Left ventricle myocardium inferior (tissue), 1 donor: Measurements from ENCODE around the gene PILRA. TPM values are rescaled to one million over a fixed set of nuclear protein-coding genes. Genes with fewer than 3 reads are reported as not detected.

Experiments used
- DNase-seq: peaks from one replicate; pipeline ENCODE4 v3.0.0-alpha.2; 2020
- H3K27ac ChIP-seq: fragments of 200-600 bp; replicated peaks from 2 replicates; pipeline ENCODE4 v1.8.0; 2021
- H3K27me3 ChIP-seq: fragments of 200-600 bp; 2 replicates; pipeline ENCODE4 v1.8.0; 2021; ENCODE audit warnings: low read depth
- H3K36me3 ChIP-seq: fragments of 200-600 bp; 2 replicates; pipeline ENCODE4 v1.8.0; 2021
- H3K4me1 ChIP-seq: fragments of 200-600 bp; 2 replicates; pipeline ENCODE4 v1.8.0; 2021
- H3K4me3 ChIP-seq: fragments of 200-600 bp; 2 replicates; pipeline ENCODE4 v1.8.0; 2021; ENCODE audit warnings: mild to moderate bottlenecking, moderate library complexity
- H3K9me3 ChIP-seq: fragments of 200-600 bp; replicated peaks from 2 replicates; pipeline ENCODE4 v1.8.0; 2021
- intact Hi-C: fragments of 100-400 bp; cut with micrococcal nuclease; formaldehyde crosslinking; loops from one replicate; pipeline ENCODE4 v1.11.0; 2022
- total RNA-seq: library from RNA; stranded (reverse); fragmentation: NEBNext Ultra II Directional; extraction: Animal tissue kit (Norgen Biotek cat#: 25700); gene quantifications from one replicate; pipeline ENCODE4 v1.2.1, GENCODE V29; 2021
- TF ChIP-seq, protein P1 (sequence below): fragments of 200-600 bp; IDR thresholded peaks from 2 replicates; pipeline ENCODE4 v1.8.0; 2021; ENCODE audit warnings: antibody characterized with exemption, mild to moderate bottlenecking, borderline replicate concordance
- donor health status: DM: no; HTN: yes; CAD: no; lungs with severe emphysema.

Gene PILRA
- total RNA-seq, 1 donor from 2014 or later = 2.0 TPM

DNA sequence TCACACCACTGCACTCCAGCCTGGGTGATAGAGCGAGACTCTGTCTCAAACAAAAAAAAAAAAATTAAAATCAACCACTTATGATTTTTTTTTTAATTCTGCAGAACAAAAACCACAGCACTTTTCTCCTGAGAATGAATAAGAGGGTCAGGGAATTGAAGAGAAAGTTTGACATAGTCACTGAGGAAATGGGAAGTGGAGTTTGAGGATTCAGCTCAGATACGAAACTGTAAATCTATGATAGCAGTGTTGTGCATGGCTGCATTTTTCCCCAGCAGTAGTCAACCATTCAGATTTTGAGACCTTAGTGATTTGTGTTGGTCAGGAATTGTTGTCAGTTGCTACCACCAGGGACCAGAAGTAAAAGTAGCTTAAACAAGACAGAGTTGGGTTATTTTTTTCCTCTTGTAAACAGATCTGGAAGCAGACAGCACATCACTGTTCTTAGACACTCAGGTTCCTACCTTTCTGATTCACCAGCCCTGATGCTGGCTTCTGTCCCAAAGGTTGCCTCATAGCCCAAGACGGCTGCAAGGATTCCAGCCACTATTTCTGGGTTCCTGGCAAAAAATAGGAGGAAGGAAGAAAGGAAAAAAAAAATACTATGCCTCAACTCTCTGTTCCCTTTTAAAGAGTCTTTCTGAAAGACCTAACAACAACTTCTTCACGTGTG, 20.1 kb downstream of the PILRA start:
- no peak for DNase-seq
- Histone ChIP-seq H3K4me1 (peaks cover 13% of the 10 kb centered on the region), H3K36me3 (no peaks in the 10 kb centered on the region), H3K9me3 (no peaks in the 10 kb centered on the region), H3K4me3 (no peak overlapping the region), H3K27ac (no peak overlapping the region), H3K27me3 (no peaks in the 10 kb centered on the region)
- intact Hi-C loops = no loop called here
- TF ChIP-seq, protein P1, sequence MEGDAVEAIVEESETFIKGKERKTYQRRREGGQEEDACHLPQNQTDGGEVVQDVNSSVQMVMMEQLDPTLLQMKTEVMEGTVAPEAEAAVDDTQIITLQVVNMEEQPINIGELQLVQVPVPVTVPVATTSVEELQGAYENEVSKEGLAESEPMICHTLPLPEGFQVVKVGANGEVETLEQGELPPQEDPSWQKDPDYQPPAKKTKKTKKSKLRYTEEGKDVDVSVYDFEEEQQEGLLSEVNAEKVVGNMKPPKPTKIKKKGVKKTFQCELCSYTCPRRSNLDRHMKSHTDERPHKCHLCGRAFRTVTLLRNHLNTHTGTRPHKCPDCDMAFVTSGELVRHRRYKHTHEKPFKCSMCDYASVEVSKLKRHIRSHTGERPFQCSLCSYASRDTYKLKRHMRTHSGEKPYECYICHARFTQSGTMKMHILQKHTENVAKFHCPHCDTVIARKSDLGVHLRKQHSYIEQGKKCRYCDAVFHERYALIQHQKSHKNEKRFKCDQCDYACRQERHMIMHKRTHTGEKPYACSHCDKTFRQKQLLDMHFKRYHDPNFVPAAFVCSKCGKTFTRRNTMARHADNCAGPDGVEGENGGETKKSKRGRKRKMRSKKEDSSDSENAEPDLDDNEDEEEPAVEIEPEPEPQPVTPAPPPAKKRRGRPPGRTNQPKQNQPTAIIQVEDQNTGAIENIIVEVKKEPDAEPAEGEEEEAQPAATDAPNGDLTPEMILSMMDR = no peak

DNA sequence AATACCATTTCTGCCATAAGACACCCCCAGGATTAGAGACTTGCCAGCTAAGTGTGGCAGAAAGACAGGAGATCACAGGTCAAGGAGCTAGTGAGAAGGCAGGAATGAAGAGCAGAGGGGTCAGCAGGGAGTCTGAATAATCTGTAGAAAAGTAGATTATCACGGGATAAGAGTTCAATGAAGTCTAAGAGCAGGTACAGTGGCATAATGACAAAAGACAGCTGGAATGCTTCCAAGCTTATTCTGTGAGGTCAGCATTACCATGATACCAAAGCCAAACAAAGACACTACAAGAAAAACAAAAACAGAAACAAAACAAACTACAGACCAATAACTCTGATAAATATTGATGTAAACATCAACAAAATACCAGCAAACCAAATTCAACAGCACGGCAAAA, 20.8 kb downstream of the PILRA start:
- no peaks in the 10 kb centered on the region for H3K36me3 ChIP-seq
- no peaks in the 10 kb centered on the region for H3K9me3 ChIP-seq
- no peak overlapping the region for H3K27ac ChIP-seq
- TF ChIP-seq, protein P1 = no peak
- H3K4me3 ChIP-seq = no peak overlapping the region
- no peaks in the 10 kb centered on the region for H3K27me3 ChIP-seq
- H3K4me1 ChIP-seq = peaks cover 13% of the 10 kb centered on the region
- intact Hi-C loops = no loop called here
- no peak for DNase-seq

DNA sequence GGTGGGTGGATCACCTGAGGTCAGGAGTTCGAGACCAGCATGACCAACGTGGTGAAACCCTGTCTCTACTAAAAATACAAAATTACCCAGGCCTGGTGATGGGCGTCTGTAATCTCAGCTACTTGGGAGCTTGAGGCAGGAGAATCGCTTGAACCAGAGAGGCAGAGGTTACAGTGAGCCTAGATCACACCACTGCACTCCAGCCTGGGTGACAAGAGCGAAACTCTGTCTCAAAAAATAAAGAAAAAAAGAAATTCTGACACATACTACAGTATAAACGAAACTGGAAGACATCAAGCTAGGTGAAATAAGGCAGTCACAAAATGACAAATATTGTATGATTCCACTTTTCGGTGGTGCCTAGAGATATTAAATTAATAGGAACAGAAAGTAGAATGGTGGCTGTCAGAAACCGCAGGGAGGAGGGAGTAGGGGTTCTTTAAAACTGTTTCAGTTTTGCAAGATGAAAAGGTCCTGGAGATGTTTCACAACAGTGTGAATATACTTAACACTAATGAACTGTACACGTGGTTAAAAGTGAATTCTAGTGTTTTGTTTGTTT, 23.2 kb downstream of the PILRA start:
- no peaks in the 10 kb centered on the region for H3K4me1 ChIP-seq

DNA sequence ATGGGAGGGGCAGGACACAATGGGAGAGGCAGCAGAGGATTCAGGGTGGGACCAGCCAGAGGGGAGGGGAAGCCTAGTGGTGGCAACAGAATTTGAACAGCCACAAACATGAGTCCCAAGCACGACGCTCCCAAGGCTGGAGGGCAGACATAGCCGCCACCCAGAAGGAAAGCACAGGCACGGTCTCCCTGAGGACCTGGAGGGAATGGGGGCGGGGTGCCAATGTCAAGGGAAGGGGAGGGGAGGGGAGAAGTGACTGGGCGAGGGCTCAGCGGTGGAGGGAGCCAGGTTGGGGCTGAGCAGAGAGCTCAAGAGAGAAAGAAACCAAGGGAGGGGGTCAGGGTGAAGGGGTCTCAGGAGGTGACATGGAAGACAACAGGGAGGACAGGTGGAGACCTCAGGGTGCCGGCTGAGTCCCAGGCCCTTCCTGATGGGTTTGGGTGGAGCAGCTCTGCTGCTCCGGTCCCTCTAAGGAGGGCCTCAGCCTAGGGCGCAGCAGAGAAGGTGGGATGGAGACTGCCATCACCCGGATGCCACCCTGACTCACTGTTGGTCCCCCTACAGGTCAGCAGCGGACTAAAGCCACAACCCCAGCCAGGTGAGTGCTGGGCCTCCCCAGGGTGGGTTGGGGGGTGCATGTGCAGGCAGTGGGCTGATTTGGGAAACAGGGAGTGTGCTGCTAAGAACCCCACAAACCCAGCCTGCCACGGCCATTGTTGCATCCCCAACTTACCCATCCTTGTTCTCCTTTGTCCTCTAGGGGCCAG, 24.2 kb downstream of the PILRA start:
- Histone ChIP-seq H3K27ac (no peak overlapping the region), H3K36me3 (no peaks in the 10 kb centered on the region), H3K4me3 (no peak overlapping the region), H3K27me3 (no peaks in the 10 kb centered on the region), H3K4me1 (no peaks in the 10 kb centered on the region), H3K9me3 (no peaks in the 10 kb centered on the region)
- TF ChIP-seq, protein P1 = no peak
- intact Hi-C loops = no loop called here
- no peak for DNase-seq

More for the DNA sequence above, 23.2 kb downstream of the PILRA start:
- TF ChIP-seq, protein P1 = no peak
- Histone ChIP-seq H3K9me3 (no peaks in the 10 kb centered on the region), H3K36me3 (no peaks in the 10 kb centered on the region), H3K27me3 (no peaks in the 10 kb centered on the region), H3K4me3 (no peak overlapping the region), H3K27ac (no peak overlapping the region)
- intact Hi-C loops = no loop called here
- no peak for DNase-seq

DNA sequence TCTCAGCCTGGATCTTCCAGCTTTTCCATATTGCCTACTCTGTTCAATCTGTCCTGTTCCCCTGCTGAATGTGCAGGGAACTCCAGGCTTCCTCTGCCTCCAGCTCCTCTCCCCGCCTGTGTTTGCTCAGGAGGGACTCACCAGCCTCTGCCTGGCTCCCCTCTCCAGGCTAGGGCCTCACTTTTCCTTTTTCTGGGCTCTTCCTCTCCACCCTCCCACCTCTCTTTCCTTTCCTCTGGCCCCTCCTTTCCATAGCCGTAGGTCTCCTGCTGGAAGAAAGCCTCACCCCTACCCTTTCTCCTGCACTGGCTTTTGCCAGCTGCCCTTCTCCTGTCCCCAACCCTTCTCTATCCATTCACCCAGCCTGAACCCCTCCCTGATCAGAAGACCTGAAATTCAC, 25.0 kb downstream of the PILRA start:
- Histone ChIP-seq H3K27me3 (no peaks in the 10 kb centered on the region), H3K27ac (no peak overlapping the region), H3K4me1 (no peaks in the 10 kb centered on the region), H3K4me3 (no peak overlapping the region), H3K36me3 (no peaks in the 10 kb centered on the region), H3K9me3 (no peaks in the 10 kb centered on the region)
- TF ChIP-seq, protein P1 = no peak
- DNase-seq = no peak
- intact Hi-C loops = no loop called here
